Ramos (cell line): ENCODE data around the gene CATSPER4.

ENCODE experiments used
- in situ Hi-C: fragments of 300-500 bp; cut with MboI; formaldehyde crosslinking; loops from one replicate; pipeline ENCODE4 v1.14.3; 2022; ENCODE audit warnings: low sequenced_read_pairs; ENCODE audit not compliant: unreplicated experiment

Gene CATSPER4

DNA sequence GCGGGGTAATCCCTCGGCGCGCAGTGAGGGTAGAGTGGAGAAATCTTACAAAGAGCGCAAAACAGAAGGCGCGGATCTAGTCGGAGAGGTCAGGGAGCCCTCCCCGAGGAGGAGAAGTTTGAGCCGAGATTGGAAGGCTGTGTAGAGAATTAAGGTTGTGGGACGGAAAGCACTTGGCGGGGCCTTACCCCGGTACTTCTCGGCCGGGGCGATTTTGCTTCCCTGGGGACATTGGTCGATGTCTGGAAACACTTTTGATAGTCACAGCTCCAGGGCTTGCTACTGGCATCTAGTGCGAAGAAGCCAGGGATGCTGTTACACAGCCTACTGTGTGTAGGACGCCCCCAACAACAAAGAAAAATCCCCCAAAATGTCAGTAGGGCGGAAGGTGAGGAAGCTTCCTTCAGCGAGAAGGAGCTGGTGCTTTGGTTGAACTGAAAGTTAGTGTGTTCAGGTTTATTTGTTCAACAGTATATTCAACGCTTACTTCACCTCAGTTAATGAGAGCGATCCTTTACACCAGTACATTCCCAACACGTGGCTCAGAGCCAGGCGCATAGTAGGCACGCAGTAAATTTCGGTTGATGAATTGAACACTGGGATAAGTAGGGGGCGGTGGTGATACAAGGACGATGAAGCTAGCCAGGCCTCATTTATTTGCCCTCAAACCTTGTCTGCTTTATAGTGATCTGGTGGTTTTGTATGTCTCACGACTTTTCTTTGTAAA is 44.4 kb downstream of the CATSPER4 start:
- in situ Hi-C loops: no loop called here

DNA sequence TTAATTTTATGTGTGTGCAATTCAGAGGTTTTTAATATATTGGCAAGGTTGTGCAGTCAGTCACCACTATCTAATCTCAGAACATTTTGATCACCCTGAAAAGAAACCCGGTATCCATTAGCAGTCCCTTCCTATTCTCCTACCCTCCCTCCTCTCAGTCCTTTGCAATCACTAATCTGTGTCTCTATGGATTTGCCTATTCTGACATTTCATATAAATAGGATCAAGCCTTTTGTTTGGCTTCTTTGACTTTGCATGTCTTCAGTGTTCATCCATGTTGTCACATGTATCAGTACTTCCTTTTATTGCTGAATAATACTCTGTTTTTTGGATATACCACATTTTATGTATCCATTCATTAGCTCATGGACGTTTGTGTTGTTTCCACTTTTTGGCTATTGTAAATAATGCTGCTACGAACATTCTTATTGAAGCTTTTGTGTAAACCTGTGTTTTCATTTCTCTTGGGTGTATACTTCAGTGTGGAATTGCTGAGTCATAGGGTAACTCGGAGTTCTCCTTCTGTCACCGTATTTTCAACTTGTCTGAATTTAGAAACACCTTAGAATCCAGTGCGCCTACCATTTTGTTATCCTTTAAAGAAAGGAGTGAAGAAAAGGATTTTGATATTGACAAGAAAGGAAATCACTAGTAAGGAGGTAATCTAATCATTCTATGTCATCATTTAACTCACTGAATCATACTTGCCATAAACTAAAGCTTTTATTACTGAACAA is 47.0 kb downstream of the CATSPER4 start:
- in situ Hi-C loops: no loop called here

DNA sequence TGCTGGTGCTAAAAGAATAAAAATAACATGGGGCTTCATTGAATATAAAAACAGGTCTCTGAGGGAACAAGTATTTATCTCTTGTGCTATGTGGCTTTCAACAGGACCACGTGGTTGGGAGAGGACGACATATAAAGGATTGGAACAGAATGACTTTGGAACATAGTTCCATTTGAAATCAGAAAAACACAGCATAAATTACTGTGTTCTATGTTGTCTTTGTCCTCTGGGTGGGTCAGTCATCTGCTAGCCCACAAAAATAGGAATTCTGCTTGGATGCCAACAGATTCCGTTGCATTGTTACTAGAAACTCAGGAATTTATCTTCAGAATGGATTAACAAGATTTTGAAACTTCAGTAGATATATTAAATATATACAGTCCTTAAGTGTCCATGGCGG is 49.5 kb downstream of the CATSPER4 start:
- in situ Hi-C loops: no loop called here
